Measurements from ENCODE around the gene STRN3.
"Not testable (repeated sequence)": the region's sequence is repeated elsewhere in the genome, so short reads cannot be mapped to it uniquely, and the experiment has no call there.

GRCh38 chr14:30965861-30966260 lies 60.3 kb downstream of the STRN3 start:
- not testable (repeated sequence) for TF ChIP-seq POLR2A, CTCF (IDR thresholded peaks at IDR 0.05)

Measured in esophagus squamous epithelium (tissue), 4 donors.